Cortex of kidney (tissue), 1 donor: ENCODE results near the gene KRTAP15-1.

Experiments
- DNase-seq: peaks from one replicate; lab custom pipeline; 2025; lab: John Stamatoyannopoulos, UW

KRTAP15-1 gene, protein sequence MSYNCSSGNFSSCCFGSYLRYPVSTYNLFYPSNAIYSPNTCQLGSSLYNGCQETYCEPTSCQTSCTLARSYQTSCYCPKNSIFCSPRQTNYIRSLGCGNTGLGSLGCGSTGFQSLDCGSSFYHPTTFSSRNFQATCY

GRCh38 chr21:30439975-30440374, at the start of gene KRTAP15-1:
Gene KRTAP15-1, plus strand, starts transcription at chr21:30440275. Its CDS starts 53 bp downstream, at chr21:30440328.
- DNase-seq: no peak

DNA sequence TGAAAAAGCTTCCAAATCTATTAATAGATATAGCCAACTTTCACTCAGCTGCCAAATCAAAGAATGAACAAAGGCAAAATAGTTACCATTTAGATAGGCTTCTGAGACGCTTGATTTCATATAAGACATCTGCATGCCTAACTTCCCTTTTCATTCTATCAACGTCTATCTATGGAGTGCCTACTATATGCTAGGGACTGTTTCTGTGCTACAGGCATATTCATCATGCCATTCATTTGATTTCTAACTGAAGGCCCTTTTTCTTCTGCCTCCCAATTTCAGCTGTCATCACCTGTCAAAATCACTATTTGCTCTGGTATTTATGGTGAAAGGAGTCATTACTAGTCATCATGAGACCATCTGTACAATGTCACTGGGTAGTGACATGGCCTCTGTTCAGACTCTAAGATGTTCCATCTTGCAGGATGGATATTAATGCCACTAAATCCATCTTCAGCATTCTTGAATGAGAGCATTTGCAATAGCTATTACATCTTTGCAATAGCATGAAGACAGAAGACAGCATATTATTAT, 48.5 kb upstream of the KRTAP15-1 start:
- no peak for DNase-seq

GRCh38 chr21:30395731-30396130, 44.3 kb upstream of the KRTAP15-1 start, which contains the start of gene KRTAP13-1:
Gene KRTAP13-1, plus strand, starts transcription at chr21:30396031. Its CDS starts 56 bp downstream, at chr21:30396087.
- no peak for DNase-seq

DNA sequence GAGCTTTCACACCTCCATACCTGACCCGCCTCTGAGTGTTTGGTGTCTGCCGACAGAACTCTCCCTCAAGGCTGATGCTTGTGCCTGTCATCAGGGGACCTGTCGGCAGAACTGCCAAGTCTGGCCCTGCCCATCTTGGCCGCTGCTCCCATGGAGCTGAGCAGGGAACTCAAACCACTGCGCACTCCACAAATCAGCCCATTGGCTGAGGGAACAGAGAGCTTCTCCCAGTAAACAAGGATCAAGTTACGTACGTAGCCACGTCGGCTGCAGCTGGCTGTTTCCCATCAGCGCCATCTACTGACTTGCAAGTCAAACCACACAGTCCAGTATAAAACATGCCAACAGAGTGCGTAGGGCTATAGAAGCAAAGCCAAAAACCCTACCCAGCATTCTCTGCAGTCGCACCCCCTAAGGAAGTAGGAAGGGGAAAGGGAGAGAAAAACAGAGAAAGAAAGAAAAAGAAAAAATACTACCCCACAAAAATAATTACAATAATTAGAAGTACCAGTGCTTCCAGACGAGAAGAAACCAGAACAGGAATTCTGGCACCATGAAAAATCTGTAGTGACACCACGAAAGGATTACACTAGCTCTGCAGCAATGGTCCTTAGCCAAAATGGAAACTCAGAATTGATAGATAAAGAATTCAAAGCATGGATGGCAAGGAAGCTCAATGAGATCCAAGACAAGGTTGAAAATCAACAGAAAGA, 31.1 kb upstream of the KRTAP15-1 start:
- DNase-seq: no peak

DNA sequence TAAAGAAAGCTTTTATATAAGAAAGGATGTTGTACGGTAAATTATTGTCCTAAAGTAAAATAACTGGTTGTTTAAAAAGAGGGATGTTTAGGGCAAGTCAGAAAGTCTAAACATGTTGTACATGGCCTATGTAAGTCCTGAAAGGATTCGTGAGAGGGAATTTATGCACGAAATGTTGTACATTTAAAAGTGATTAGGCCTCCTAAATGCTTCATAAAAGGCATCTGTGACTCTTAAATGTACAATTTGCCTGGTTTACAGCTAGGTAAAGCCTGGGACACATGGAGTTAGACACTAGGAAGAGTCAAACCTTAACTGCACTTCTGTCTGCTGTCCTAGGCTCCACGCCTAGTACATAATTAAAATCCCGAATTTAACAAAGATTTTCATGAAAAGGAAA, 24.1 kb upstream of the KRTAP15-1 start:
- DNase-seq: no peak

GRCh38 chr21:30425826-30426225, 14.2 kb upstream of the KRTAP15-1 start, which contains the start of gene KRTAP13-3:
Gene KRTAP13-3, minus strand, starts transcription at chr21:30425926. Its CDS starts 14 bp downstream, at chr21:30425912.
- DNase-seq: no peak

DNA sequence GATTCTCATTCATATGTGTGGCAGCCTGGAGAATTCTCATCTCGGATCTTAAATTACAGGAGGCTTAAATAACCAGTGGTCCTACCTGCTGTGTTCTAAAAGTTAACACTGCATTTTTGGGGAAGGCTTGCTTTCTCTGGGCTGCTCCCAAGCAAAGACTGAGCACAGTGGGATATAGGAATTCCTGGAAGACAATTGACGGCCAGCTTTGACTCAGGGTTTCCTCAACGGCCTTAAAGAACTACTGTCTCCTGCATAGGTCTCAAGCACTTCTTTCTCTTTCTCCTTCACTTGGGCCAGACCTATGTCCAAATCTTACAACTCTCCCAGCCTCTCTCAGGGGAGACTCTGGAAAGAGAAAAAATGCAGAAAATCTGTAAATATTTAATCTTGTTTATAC, 13.3 kb upstream of the KRTAP15-1 start:
- DNase-seq: no peak

- no peak for DNase-seq
Measured at GRCh38 chr21:30430170-30430655, 9.9 kb upstream of the KRTAP15-1 start, which contains the start of gene KRTAP13-4. Gene KRTAP13-4, plus strand, starts transcription at chr21:30430220. Its CDS starts 56 bp downstream, at chr21:30430276.

DNA sequence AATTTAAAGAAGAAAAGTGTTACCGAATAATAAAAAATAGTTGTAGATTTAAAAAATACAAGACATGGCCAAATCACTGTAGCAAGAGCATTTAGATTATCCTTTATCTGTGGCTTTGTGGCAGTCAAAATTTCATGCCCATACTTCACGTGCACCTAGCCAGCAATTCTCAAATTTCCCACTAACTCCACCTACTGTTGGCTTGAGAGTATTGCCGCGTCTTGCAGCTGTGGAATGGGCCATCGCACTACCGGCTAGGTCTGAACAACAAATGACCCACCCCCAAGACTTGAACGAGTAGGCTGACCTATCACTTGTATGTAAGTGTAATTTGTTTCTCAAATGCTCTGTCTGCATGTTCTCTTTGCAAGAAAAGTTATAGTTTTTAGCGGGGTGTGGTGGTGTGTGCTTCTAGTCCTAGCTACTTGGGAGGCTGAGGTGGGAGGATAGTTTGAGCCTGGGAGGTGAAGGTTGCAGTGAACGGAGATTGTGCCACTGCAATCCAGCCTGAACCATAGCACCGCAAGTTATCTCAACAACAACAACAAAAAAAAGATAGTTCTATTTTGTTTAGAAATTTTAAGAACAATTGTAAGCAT, 5.9 kb upstream of the KRTAP15-1 start:
- no peak for DNase-seq

DNA sequence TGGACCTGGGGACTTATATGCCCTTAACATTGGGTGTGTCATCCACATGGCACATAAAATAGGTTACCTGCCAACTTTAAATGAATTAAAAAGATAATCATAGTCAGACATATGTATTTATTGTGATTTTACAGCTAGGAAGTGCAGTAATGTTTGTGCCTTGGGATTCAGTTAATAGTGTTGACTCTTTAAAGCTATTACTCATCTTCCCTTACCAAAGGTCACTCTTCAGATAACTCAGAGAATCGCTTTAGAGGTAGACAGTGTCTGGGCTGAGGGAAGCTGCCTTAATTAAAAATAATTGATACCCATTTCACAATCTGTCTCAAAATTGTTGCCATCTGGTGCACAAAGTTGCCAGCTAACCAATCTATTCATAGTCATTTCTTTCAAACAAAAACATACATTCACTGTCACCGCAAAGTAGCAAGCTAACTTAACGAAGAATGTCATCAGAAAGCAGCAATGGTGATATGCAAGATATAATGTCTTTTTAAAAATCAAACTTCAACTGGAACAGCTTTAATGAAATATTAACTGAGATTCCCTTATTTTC, 3.0 kb upstream of the KRTAP15-1 start:
- no peak for DNase-seq

DNA sequence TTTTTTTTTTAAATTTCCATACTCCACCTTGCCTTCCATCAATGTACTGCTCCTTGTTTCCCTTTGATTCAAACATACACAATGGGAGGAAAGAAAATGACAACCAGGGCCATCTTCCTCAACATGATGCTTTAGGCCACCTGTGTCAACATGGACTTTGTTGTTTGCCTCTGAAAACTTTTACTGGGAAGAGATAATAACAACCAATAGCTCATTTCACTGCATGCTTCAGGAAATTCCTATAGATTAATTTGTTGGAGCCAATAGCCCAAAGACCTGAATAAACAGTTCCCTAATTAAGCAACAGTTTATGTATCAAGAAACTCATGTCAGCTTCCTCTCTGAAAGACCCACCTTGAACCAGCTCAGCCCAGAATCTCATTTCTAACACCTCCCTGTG, 3.2 kb downstream of the KRTAP15-1 start:
- DNase-seq: no peak

DNA sequence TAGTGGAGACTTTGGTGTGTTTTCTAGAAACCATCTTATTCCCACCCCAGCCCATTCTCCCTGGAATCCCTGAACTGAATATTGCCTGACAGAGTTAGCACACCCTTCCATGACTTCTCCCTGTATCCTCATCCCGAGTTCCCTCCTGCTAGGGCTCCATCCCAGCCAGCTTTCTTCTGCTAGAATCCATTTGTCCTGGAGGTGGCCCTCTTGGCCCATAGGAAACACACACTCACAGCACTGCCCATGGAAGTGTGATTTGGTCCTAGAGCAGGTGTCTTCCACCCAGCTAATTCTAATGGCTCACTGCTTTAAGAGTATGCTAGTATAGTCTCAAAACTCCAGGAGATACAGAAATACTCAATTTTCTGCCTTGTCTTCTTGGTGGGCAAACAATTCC, 4.1 kb downstream of the KRTAP15-1 start:
- DNase-seq: no peak

DNA sequence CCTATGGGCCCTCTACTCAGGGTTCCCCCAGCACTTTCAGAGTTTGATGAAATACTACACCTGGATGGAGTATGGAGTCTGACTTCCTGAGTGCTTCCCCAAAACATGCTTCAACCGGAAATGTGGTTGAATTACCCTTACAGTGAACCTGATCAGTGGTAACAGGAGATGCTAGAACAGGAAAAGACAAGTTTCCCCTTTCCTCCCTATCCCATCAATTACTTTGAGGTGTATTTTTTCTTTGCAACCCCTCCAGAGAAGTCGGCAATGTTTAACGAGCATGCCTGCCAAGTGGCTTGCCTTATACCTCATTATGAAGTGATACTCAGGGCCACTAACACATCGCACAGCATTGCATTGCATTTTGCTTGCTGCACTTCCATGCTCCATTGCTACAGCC, 7.0 kb downstream of the KRTAP15-1 start:
- DNase-seq: no peak

DNA sequence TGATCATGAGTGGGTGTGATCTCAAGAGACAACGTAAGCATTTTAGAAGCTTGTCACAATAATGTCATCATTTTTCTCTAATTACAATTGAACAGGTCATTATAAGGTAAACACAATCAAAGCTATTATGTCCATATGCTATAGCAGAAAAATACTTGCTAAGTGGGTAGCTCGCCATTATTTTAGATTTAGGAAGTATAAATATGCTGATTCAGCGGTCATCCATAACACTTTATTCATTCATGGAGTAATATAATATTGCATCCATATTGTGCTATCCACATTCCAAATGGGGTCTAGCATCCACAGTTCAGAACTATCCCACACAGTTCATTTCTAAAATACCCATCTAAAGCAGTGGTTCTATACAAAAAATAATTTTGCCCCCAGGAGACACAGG, 8.4 kb downstream of the KRTAP15-1 start:
- DNase-seq: no peak

DNA sequence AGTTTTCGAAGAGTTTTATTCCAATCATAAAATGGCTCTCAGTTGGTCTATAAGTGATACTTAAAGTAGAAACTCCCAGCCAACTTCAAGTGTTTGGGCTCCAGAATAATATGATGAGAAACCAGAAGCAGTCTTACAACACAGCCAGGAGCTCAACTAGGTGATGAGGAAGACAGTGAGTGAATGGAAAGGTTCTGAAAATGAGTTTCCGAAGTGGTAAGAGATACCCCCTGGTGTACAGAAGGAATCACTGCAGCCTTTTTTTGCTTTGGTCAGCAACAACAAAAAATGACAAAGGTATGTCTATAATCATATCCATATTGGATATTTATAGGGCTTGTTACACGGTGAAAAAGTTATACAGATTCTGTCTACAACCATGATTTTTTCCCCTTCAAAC, 23.6 kb downstream of the KRTAP15-1 start:
- no peak for DNase-seq

GRCh38 chr21:30468900-30469714, 29.0 kb downstream of the KRTAP15-1 start:
- no peak for DNase-seq

DNA sequence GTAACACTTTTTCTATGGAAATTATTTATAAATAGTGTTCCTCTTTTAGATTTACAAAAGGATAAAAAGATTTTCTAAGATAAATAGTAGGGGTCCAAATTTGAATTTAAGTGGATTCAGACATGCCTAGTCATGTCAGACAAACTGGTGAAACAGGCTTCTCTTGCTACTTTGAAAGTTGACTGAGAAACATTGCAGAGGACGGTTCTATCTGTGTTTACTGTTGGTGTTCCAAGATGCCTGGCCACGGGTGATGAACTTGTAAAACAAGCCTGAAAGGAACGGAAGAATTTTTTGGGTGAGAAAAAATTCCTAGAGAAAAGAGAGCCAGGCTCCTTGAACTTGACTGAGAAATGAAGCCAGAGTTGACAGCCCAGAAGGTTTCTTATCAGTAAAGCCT, 37.9 kb downstream of the KRTAP15-1 start:
- no peak for DNase-seq

GRCh38 chr21:30479259-30479658, 39.2 kb downstream of the KRTAP15-1 start:
- DNase-seq: no peak

DNA sequence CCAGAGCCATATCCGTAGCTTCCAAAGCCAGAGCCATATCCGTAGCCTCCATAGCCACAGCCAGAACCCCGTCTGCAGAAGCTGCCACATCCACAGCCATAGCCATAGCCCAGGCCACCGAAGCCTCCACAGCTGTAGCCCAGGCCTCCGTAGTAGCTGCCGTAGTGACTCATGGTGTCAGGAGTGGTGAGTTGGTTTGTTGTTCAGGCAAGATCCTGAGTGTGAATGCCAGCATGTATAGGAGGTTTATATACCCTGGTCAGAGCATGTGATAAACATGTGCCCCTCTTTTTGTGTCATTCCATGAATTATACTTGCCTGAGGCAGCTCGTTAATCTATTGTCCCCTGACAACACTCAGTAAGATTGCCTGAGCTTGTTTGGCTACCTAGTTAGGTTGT, 40.1 kb downstream of the KRTAP15-1 start, which contains the start of gene KRTAP19-1:
TSS of gene KRTAP19-1 (minus strand) at position 223 of the 400 bp plus-strand sequence. CDS start at position 173, 50 bp downstream.
- DNase-seq: no peak

DNA sequence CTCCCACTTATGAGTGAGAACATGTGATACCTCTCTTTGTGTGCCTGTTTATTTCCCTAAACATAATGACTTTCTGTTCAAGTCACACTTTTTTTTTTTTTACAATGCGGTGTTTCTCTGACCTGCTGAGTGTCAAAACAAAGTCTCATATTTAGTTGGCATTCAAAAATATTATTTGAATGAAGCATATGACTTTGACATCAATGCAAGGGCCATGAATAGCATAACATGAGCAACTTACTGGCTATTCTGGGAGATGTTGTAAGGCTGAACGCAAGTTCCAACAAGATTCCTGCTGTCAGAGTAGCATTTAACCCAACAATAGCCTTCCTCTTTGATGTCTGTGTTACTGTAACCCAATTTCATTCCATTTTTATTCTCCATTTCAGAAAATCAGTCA, 42.1 kb downstream of the KRTAP15-1 start:
- DNase-seq: no peak

- no peak for DNase-seq
Measured at GRCh38 chr21:30486180-30486579, 46.1 kb downstream of the KRTAP15-1 start.
